ENCODE measurements around the gene MARCHF3.
"Not testable (repeated sequence)": the region's sequence is repeated elsewhere in the genome, so short reads cannot be mapped to it uniquely, and the experiment has no call there.

MARCHF3 gene

DNA sequence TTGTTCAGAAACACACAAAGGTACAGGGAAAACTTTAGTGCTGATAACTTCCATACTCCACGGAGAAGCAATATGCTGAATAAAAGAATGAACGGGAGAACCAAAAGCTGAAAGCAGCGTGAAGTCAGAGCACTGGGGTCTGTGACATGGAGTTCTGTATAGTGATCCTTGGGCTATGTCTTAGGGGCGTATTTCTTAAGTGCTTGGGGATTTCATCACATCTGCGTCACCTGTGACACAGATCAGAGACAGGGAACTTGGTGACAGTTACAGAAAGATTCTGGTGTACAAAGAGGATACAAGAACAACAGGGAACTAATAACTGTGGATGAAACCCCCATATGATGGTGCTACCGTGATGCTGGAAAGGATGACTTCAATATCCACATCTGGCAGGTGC, 81.9 kb downstream of the MARCHF3 start:
- ATAC-seq: no peak
- TF ChIP-seq OSR1 (CRISPR knock-in tag; IDR thresholded peaks at IDR 0.05): no peak
- TF ChIP-seq ZNF565 (CRISPR knock-in tag; conservative IDR thresholded peaks at IDR 0.05; ENCODE audit: low read depth): no peak
- TF ChIP-seq SNAI2 (CRISPR knock-in tag; IDR thresholded peaks at IDR 0.05): no peak

DNA sequence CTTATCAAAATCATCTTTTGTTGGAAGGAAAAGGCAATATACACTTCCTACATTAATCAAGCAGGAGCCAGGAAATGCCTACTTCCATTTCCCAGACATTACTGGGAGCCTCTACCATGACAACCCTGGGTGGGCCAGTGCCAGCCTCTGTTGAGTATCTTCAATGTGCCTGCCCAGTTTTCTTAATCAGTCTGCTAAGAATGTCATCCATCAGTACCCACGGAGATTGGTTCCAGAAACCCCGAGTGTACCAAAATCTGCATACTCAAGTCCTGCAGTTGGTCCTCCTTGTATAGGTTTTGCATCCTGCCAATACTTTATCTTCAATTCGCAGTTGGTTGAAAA, 82.4 kb downstream of the MARCHF3 start:
- ATAC-seq: no peak
- TF ChIP-seq SNAI2 (CRISPR knock-in tag; IDR thresholded peaks at IDR 0.05) (no peak), ISL1 (CRISPR knock-in tag; IDR thresholded peaks at IDR 0.05) (no peak), ZC3H10 (CRISPR knock-in tag; IDR thresholded peaks at IDR 0.05) (no peak)

DNA sequence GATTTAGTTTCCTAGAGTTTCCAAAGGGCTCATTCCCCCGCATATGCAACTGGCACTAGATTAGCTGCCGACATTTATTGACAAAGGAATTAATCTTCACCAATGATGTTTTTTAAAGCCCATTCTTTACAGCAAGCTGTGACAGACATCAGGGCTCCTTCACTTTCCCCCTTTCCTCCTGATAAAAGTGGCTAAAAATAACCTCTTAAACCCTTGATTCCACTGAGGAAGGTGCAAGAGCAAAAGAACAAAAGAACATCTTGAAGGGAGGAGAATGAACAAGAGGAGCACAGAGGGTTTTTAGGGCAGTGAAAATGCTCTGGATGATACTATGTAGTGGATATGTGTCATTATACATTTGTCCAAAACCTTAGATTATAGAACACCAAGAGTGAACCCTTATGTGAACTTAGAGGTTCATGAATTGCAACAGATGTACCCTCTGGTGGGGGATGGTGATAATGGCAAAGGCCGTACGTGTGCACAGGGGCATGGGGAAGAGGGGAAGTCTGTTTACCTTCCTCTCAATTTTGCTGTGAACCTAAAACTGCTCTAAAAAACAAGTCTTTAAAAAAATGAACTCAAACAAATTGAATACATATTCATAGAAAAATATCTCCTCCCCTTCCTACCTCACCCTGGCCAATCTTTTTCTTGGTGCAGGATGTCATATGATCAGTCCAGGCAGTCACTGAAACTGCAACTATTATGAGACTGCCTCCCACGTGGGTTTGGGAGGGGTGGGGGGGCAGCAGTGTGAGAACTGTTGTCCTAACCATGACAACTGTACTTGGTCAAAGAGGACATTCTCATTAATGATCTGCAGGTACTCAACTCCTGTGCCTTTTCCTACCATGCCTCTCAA, 83.0 kb downstream of the MARCHF3 start:
- ATAC-seq: no peak
- TF ChIP-seq OSR1 (CRISPR knock-in tag; IDR thresholded peaks at IDR 0.05) (no peak), ISL1 (CRISPR knock-in tag; IDR thresholded peaks at IDR 0.05) (no peak), ZNF565 (CRISPR knock-in tag; conservative IDR thresholded peaks at IDR 0.05; ENCODE audit: low read depth) (no peak), ZFP30 (CRISPR knock-in tag; IDR thresholded peaks at IDR 0.05) (no peak), ZNF8 (CRISPR knock-in tag; IDR thresholded peaks at IDR 0.05) (no peak), RARB (CRISPR knock-in tag; IDR thresholded peaks at IDR 0.05) (no peak)
- TF ChIP-seq, protein P1, sequence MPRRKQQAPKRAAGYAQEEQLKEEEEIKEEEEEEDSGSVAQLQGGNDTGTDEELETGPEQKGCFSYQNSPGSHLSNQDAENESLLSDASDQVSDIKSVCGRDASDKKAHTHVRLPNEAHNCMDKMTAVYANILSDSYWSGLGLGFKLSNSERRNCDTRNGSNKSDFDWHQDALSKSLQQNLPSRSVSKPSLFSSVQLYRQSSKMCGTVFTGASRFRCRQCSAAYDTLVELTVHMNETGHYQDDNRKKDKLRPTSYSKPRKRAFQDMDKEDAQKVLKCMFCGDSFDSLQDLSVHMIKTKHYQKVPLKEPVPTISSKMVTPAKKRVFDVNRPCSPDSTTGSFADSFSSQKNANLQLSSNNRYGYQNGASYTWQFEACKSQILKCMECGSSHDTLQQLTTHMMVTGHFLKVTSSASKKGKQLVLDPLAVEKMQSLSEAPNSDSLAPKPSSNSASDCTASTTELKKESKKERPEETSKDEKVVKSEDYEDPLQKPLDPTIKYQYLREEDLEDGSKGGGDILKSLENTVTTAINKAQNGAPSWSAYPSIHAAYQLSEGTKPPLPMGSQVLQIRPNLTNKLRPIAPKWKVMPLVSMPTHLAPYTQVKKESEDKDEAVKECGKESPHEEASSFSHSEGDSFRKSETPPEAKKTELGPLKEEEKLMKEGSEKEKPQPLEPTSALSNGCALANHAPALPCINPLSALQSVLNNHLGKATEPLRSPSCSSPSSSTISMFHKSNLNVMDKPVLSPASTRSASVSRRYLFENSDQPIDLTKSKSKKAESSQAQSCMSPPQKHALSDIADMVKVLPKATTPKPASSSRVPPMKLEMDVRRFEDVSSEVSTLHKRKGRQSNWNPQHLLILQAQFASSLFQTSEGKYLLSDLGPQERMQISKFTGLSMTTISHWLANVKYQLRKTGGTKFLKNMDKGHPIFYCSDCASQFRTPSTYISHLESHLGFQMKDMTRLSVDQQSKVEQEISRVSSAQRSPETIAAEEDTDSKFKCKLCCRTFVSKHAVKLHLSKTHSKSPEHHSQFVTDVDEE (CRISPR knock-in tag; IDR thresholded peaks at IDR 0.05): no peak

DNA sequence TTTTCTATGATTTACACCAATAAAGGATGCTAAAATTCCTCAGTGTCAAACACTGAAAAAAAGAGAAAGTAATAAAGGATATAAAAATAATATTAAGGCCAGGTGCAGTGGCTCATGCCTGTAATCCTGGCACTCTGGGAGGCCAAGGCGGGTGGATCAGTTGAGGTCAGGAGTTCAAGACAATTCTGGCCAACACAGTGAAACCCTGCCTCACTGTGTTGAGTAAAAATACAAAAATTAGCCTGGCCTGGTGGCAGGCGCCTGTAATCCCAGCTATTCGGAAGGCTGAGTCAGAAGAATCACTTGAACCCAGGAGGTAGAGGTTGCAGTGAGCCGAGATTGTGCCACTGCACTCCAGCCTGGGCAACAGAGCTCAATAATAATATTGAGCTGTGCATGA, 87.5 kb downstream of the MARCHF3 start:
- not testable (repeated sequence) for ATAC-seq

DNA sequence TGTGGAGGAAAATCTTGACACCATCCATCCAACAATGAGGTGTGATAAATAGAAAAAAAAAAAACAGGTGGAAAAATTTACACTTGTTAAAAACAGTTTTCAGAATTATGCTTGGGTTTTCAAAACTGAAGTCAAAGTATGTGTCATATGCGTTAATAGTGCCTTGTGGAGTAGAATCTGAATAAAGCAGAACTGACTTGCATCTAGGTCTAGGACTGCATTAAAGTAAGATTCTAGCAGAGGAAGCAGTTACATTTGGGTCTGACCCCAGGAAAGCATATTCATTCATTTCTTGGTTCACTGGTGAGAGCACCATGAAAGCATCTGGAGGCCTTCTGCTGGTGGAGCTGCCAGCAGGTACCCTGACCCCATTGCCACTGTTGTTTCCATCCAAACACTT, 89.0 kb downstream of the MARCHF3 start:
- TF ChIP-seq CSDC2 (CRISPR knock-in tag; IDR thresholded peaks at IDR 0.05): no peak
- TF ChIP-seq, protein P2, sequence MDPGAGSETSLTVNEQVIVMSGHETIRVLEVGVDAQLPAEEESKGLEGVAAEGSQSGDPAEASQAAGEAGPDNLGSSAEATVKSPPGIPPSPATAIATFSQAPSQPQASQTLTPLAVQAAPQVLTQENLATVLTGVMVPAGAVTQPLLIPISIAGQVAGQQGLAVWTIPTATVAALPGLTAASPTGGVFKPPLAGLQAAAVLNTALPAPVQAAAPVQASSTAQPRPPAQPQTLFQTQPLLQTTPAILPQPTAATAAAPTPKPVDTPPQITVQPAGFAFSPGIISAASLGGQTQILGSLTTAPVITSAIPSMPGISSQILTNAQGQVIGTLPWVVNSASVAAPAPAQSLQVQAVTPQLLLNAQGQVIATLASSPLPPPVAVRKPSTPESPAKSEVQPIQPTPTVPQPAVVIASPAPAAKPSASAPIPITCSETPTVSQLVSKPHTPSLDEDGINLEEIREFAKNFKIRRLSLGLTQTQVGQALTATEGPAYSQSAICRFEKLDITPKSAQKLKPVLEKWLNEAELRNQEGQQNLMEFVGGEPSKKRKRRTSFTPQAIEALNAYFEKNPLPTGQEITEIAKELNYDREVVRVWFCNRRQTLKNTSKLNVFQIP (CRISPR knock-in tag; IDR thresholded peaks at IDR 0.05; ENCODE audit: borderline replicate concordance, low read depth): no peak
- no peak for TF ChIP-seq SNAI2 (CRISPR knock-in tag; IDR thresholded peaks at IDR 0.05)
- TF ChIP-seq, protein P1 (CRISPR knock-in tag; IDR thresholded peaks at IDR 0.05): no peak
- no peak for TF ChIP-seq ZC3H10 (CRISPR knock-in tag; IDR thresholded peaks at IDR 0.05)
- TF ChIP-seq ZNF565 (CRISPR knock-in tag; conservative IDR thresholded peaks at IDR 0.05; ENCODE audit: low read depth): no peak
- TF ChIP-seq TOX (CRISPR knock-in tag; IDR thresholded peaks at IDR 0.05; ENCODE audit: borderline replicate concordance): no peak
- no peak for TF ChIP-seq ISL1 (CRISPR knock-in tag; IDR thresholded peaks at IDR 0.05)
- TF ChIP-seq GLIS3 (CRISPR knock-in tag; IDR thresholded peaks at IDR 0.05): no peak
- TF ChIP-seq OSR1 (CRISPR knock-in tag; IDR thresholded peaks at IDR 0.05): no peak
- no peak for TF ChIP-seq ARNTL (CRISPR knock-in tag; IDR thresholded peaks at IDR 0.05; ENCODE audit: borderline replicate concordance, low read depth)
- no peak for TF ChIP-seq ZNF70 (CRISPR knock-in tag; IDR thresholded peaks at IDR 0.05)
- no peak for TF ChIP-seq TCF4 (CRISPR knock-in tag; IDR thresholded peaks at IDR 0.05; ENCODE audit: borderline replicate concordance)
- no peak for TF ChIP-seq ZFP3 (CRISPR knock-in tag; IDR thresholded peaks at IDR 0.05)
- TF ChIP-seq, protein P3, sequence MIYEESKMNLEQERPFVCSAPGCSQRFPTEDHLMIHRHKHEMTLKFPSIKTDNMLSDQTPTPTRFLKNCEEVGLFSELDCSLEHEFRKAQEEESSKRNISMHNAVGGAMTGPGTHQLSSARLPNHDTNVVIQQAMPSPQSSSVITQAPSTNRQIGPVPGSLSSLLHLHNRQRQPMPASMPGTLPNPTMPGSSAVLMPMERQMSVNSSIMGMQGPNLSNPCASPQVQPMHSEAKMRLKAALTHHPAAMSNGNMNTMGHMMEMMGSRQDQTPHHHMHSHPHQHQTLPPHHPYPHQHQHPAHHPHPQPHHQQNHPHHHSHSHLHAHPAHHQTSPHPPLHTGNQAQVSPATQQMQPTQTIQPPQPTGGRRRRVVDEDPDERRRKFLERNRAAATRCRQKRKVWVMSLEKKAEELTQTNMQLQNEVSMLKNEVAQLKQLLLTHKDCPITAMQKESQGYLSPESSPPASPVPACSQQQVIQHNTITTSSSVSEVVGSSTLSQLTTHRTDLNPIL (CRISPR knock-in tag; IDR thresholded peaks at IDR 0.05; ENCODE audit: low read depth): no peak
- TF ChIP-seq PPARA (CRISPR knock-in tag; IDR thresholded peaks at IDR 0.05; ENCODE audit: borderline replicate concordance): no peak
- TF ChIP-seq RARB (CRISPR knock-in tag; IDR thresholded peaks at IDR 0.05): no peak
- TF ChIP-seq ESRRG (CRISPR knock-in tag; IDR thresholded peaks at IDR 0.05): no peak
- ATAC-seq: no peak
